SIG-M5 (cell line): ENCODE data around the gene LRRC37A3.
A peak's percentile ranks its signal among the peaks of the same experiment; 100 is the strongest.
"Not testable (repeated sequence)": the region's sequence is repeated elsewhere in the genome, so short reads cannot be mapped to it uniquely, and the experiment has no call there.

Experiments
- DNase-seq: peaks from one replicate; lab custom pipeline; 2025; lab: John Stamatoyannopoulos, UW

Gene LRRC37A3

DNA sequence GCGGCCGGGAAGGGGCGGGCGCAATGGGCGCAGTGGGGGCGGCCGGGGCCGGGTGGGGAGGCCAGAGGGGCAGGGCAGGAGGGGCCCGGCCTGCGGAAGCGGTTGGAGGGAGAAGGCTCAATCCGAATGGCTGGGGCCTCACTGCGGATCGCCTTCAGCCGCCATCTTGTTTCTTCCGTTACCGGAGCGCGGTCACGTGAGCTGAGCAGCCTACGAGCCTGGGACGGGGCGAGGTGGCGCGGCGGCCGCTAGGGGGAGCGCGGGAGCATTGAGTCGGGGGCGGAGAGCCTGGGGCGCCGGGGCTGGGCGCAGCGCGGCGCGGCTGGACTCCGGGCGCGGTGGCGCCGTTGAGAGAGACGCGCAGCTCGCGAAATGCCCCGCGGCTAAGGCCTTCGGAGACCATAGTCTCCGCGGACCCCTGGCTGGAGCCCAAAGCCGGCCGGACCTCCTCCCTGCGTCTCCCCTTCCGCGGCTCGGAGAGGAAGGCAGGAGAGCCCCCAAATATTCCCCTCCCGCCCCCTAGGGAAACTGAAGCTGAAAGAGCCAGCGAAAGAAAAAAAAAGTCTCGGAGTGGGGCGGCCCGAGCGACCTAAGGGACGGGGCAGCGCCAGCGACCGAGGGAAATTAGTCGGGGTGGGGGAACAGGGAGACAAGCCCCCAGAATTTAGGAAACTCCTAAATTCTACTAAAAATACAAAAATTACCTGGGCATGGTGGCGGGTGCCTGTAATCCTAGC is at the start of gene LRRC37A3:
TSS of gene LRRC37A3 (minus strand) at position 190 of the 737 bp plus-strand sequence. CDS start 22,221 bp downstream, outside the sequence.
- DNase-seq: peak; percentile 81

DNA sequence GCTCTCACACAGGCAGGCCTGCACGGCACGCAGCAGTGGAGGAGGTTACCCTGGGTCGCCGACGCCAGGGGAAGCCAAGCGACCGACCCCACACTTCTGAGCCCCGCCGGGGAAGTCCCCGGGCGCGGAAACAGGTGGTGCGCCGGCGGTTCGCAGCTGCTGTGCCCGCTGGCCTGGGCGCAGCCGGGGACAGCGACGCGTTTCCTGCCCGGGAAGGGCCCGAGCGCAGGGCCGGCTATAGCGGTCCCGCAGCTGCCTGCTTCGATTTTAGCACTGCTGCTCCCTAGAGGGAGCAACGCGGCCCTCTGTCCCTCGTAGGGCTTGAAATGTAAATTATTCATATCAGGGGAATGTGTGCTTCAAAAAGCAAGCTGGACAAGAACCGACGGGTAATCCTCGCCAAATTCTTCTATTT is 46.6 kb upstream of the LRRC37A3 start:
- not testable (repeated sequence) for DNase-seq

DNA sequence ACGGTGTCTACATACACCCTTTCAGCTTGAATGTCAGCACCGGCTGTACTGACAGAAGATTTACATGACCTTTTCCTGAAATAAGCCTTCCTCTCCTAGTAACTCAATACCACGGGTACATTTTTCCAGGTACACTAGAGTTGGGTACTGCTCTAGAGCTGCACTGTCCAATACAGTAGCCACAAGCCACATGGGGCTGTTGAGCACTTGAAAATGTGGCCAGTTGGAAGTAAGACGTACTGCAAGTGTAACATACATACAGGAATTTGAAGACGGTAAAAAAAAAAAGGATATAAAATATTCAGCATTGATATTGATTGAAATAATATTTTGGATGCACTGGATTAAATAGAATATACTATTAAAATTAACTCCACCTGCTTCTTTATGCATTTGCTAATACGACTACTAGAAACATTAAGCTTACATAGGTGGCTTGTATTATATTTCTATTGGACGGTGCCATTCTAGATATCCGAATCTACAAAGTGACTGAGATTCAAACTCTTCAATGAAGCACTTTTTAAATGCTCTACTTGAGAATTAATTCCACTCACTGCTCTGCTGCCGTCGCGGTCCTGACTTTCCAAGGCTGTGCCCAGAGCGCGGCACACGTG is 46.1 kb upstream of the LRRC37A3 start:
- DNase-seq: not testable (repeated sequence)

DNA sequence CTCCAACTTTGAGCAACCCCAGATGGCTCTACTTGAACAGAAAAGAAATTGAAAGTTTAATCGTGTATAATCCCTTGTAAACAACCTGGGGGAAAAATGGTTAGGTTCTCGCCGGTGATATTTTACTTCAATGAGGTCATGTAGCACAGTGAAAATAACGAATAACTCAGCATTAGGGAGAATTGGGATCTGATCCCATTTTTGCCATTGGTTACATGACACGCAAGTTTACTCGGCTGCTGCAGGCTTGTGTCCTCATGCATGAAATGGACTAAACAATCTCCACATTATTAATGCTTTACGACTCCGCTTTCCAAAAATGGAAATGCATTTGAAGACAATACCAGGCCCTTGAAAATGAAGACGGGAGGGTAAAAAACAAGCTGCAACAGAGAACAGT is 45.5 kb upstream of the LRRC37A3 start:
- no peak for DNase-seq

DNA sequence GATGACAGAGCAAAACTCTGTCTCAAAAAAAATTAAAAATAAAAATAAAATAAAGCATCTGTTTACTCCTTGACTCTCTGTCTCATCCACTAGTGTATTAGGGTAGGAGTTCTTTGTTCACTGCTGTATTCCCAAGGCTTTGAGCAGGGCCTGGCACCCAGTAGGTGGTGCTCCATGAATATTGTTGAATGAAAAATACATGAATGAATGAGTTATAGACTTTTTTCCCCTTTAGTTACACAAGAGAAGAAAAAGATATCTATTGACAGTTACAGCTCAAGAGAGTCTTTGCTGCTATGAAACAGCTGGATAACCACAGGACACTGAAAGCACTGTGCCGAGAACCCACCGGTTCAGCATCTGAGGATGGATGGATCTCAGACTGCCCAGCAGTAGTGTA is 44.5 kb upstream of the LRRC37A3 start:
- not testable (repeated sequence) for DNase-seq

DNA sequence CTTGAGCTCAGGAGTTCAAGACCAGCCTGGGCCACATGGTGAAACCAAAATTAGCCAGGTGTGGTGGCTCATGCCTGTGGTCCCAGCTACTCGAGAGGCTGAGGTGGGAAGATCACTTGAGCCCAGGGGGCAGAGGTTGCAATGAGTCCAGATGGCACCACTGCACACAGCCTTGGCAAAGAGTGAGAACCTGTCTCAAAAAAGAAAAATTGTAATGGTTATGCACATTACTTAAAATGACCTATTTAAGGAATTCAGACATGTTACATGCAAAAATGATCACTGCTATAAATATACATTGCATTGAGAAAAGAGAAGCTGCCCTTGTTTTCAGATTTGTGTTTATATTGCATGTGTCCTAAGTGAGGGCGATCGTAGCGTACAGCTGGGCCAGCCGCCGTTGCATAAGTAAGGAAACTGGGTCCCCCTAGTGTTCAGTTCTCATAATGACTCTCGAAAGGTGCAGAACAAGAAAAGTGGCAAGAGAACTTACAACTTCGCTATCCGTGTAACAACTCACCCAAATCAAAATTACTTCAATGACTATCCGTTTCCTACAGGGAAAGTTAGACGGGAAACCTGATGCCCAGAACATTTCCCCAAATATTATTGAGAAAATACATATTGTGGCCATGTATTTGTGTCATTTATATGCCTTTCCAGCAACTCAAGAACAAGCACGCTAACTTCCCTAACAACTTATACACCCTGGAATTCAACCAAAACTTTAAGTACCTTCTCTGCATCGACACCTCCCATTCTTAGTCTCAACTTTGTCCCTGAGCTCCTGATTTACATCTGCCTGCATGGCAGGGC is 42.5 kb upstream of the LRRC37A3 start:
- not testable (repeated sequence) for DNase-seq

DNA sequence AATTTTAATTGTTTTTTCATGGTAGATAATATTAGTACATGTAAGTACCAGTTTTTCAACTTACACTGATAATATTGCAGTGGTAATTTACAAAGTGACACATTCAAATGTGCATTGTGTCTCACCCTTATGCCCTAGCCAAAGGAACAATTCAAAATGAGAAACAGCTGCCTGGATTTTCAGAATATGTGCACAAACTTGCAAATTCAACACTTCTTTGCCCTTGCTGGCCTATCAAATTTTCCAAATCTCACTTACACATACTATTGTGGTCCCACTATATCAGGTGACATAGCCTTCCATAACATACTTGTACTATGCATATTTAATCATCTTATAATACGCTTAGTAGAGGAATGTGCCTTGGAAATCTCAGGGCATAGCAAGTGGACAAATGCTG is 32.6 kb upstream of the LRRC37A3 start:
- no peak for DNase-seq

DNA sequence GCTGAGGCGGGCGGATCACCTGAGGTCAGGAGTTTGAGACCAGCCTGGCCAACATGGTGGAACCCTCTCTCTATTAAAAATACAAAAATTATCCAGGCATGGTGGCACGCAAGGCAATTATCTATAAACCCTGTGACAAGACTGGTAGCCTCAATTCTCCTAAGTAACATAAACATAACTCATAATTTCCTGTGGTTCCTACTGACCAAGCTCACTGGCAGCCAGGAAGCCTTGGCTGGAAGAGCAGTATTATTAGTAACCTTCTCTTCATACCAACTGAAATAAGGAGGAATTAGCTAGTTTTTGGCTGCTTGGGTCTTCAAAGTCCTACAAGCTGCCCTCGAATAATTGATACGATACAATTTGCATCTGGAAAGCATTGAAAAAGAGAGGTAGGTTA is 31.6 kb upstream of the LRRC37A3 start:
- DNase-seq: no peak

DNA sequence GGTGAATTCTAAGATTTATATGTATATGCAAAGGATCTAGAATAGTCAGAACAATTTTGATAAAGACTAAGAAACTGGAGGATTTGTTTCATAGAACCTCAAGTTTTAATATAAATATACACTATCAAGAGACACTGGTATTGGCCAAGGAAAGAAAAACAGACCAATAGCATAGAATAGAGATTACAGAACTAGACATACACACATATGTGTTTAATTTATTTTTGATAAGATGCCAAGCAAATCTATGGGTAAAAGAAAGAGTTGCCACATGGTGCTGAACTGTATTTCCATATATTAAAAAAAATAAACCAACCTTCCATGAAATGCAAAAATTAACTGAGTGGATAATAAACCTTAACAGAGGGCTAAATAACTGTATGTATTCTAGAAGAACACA is 27.9 kb upstream of the LRRC37A3 start:
- DNase-seq: no peak

DNA sequence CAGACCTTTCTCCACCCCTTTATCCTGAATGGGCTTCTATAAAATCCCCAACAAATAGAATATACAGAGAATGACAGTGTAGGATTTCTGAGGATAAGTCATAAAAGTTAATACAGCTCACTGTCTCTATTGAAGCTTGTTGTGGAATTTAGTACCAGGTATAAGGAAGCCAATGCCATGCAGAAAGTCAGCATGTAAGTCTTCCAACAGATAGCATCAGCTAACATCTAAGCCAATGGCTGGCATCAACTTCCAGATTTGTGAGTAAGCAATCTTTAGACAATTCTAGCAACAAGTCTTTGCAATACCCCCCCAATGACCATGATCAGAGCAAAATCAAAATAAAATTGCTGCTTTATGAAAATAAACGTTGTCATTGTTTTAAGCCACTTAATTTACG is 22.5 kb upstream of the LRRC37A3 start:
- no peak for DNase-seq

DNA sequence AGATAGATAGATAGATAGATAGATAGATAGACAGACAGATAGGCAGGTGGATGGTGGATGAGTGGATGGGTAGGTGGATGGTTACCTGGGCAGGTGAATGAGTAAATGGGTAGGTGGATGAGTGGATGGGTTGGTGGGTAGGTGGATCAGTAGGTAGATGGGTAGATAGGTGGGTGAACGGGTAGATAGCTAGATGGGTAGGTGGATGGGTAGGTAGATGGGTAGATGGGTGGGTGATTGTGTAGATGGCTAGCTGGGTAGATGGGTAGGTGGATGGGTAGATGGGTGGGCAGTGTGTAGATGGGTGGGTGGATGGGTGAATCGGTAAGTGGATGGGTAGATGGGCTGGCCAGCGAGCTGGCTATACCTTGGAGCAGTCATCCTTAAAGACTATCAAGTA is 21.8 kb upstream of the LRRC37A3 start:
- DNase-seq: no peak

DNA sequence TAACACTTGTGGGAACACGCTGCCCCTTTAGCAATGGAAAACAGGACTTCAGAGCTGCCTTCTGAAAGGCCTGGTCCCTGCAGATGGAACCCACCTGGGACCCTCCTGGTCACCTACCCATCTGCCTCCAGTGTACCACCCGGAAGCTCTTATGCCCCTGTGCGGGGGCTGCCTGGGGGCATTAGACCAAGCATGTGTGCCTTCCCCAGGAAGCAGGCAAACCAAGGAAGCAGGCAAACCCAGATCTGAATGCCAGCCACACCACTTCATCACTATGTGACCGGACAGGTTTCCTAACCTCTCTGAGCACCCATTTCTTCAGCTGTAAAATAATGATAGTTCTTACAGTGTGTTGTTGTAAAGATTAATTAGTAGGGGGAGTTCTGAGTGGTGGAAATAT is 20.8 kb upstream of the LRRC37A3 start:
- no peak for DNase-seq

DNA sequence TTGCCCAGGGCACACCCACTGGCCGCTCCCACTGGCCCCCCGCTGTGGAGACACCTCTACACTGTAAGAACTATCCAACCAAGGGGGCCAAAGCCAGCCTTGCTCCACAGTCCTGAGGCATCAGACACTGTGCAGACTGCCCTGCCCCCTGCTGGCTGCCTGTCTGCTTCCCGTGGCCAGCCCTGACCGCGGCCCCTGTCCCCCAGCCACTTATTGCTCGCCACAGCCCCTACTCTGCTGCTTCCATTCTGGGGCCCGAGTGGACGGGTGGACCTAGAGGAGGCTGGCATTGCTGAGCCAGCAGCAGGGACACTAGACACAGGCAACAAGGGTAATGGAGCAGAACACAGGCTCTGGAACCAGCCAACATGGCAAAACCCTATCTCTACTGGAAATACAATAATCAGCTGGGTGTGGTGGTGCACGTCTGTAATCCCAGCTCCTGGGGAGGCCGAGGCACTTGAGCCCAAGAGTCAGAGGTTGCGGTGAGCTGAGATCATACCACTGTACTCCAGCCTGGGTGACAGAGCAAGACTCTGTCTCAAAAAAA is 19.7 kb upstream of the LRRC37A3 start:
- no peak for DNase-seq

DNA sequence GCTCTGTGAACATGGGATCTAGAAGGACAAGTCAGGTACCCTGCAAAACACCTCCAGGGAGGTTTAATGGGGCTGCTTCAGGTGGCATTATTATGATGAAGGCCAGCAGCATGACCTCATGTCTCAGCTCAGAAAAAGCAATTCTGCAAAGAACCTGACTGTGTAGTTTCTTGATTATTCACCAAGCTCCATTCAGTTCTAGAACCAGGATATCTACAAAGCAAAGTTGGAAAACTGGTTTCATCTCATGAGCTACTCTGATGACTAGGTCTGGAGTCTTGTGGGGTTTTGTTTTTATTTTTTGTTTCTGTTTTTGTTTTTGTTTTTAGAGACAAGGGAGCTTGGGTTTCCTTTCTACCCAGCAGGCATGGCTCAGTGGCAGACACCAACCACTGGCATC is 19.0 kb upstream of the LRRC37A3 start:
- no peak for DNase-seq

DNA sequence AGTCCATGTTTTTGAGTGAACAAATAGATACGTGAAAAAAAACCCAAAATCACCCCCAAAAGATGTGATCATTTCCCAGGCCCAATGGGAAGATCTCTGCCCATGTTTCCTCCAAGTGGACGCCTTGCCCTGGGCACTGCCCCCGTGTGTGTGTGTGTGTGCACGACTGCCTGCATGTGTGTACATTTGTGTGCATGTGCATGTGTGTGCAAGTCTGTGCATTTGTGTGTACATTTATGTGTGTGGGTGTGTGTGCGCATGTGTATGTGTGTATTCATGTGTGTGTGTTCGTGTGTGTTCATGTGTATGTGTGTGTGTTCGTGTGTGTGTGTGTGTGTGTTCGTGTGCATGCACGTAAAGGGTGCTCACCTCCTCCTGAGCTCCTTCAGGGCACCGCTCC is 16.8 kb upstream of the LRRC37A3 start:
- no peak for DNase-seq

DNA sequence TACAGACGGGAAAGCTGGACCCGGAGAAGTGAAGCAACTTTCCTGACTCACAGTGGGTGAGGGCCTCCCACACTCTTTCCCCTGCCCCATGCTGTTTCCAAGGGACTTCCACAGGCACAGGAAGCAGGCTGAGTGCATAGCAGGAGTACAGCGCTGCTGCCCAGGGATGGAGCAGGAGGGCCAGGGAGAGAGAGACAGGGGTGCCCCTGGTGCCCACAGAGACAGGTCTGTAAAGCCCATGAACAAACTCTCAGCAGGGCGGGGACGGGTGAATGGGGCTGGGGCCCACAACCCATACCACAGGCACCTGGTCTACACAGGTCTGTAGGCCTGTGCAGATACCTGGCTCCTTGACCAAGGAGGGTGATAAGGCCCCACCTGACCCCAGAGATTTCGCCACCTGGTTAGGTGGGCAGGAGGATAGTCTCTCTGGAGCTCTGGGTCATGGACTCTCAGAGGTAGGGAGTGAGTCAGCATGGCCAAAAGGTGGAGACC is 15.1 kb upstream of the LRRC37A3 start:
- DNase-seq: not testable (repeated sequence)

DNA sequence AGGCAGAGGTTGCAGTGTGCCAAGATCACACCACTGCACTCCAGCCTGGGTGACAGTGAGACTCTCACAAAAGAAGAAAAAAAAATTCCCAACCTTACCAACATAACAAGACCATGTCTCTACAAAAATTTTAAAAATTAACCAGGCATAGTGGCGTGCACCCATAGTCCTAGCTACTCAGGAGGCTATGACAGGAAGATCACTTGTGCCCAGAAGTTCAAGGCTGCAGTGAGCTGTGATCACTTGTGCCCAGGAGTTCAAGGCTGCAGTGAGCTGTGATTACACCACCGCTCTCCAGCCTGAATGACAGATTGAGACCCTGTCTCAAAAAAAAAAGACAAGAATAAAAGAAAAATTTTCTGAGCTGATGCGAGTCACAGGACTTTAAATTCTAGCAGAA is 13.6 kb upstream of the LRRC37A3 start:
- DNase-seq: not testable (repeated sequence)

DNA sequence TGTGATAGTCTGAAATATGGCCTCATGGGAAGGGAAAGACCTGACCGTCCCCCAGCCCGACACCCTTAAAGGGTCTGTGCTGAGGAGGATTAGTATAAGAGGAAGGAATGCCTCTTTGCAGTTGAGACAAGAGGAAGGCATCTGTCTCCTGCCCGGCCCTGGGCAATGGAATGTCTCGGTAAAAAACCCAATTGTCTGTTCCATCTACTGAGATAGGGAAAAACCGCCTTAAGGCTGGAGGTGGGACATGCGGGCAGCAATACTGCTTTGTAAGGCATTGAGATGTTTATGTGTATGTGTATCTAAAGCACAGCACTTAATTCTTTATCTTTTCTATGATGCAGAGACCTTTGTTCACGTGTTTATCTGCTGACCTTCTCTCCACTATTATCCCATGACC is 11.1 kb upstream of the LRRC37A3 start:
- DNase-seq: not testable (repeated sequence)

DNA sequence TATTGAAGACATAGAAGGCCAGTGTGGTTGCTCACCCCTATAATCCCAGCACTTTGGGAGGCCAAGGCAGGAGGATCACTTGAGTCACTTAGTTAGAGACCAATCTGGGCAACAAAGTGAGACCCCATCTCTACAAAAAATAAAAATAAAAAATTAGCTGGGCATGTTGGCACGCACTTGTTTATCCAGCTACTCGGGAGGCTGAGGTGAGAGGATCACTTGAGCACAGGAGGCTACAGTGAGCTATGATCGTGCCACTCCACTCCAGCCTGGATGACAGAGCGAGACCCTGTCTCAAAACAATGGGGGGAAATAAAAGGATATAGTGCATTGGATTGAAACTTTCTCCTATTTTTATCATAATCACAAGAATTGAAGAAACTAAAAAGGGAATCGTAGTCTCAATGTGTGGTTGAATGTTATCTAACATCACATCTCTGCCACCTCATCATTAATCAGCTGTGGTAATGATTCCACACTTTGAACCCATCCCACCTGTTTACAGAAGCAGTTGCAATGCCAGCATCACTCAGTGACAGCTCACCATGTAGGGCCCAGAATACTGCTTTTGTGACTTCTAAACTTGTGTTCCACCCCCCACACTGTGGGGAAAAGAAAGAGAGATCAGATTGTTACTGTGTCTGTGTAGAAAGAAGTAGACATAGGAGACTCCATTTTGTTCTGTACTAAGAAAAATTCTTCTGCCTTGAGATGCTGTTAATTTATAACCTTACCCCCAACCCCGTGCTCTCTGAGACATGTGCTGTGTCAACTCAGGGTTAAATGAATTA is 10.3 kb upstream of the LRRC37A3 start:
- DNase-seq: not testable (repeated sequence)

DNA sequence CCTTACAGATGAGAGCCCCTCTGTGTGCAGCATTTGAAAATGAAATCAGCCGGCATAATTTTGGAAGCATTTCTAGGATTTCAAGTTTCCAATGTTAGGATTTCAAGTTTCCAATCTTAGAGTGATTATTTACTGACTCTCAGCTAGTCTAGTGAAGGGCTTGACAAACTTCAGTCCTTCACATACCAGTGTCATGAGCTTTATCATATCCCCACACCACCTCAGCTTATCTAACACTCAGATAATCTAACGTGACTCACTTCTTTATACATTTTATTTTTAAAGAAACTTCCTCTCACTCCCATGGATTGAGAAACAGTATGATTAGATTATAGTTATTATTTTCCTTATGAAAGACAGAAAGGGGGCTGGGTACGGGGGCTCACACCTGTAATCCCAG is 9.4 kb upstream of the LRRC37A3 start:
- DNase-seq: not testable (repeated sequence)

DNA sequence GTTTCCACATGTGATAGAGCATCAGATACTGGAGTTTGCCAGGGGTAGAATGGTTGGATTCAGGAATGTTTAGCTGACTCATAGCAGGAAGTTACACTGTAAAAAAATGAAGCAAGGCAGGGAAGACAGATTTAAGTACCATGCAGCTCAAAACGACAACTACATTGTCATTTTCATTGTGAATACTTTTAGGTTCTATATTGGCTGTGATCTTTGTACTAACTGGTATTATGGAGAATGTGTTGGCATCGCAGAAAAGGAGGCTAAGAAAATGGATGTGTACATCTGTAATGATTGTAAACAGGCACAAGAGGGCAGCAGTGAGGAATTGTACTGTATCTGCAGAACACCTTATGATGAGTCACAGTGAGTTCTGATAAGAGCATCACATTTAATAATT is 8.2 kb upstream of the LRRC37A3 start:
- DNase-seq: peak; percentile 41

DNA sequence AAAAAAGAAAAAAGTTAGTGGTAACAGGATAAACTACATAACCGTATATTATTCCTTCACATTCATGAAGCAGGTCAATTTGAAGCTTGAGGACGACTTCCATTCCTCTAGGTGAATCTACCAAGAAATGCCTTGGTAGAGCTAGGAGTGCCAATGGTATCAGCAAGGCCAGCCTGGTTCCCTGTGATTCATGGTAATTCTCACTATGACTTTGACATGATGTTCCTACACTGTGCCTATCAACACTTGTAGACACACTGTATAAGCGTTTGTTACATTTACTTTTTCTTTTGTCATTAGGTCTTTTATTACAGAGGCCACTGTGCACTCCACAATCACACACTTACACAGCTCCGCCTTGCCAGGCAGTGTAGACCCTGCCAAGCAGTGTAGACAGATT is 7.2 kb upstream of the LRRC37A3 start:
- not testable (repeated sequence) for DNase-seq
